GM10266 (cell line): ENCODE data around the gene MYT1.

ENCODE experiments used
- DNase-seq: peaks from one replicate; pipeline ENCODE4 v3.0.0; 2012; ENCODE audit errors: extremely low spot score
- TF ChIP-seq, protein P1 (sequence below): IDR thresholded peaks from 2 replicates; pipeline ENCODE4 v1.5.1; 2012; ENCODE audit warnings: mild to moderate bottlenecking, low read depth; ENCODE audit not compliant: control insufficient read depth, insufficient read depth; ENCODE audit errors: missing control alignments

The MYT1 gene

DNA sequence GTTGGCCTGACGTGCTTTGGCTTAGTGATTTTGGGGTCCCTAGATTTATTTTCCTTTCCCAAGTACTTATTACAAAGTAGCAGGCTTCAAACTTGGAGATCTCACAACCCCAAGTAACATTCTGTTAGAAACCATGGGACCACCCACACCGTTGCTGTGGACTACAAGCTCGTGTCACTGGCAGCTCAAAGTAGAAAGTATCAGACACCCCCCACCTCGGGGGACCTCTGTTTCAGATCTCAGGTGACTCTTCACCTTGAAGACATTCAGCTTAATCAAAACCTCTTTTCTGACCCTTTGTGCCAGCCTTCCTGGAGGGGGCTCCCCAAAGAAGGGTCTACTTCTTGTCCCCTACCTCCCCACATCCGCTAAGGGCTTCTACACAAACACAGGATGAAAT lies 15.7 kb upstream of the MYT1 start:
- no peak for DNase-seq
- TF ChIP-seq, protein P1, sequence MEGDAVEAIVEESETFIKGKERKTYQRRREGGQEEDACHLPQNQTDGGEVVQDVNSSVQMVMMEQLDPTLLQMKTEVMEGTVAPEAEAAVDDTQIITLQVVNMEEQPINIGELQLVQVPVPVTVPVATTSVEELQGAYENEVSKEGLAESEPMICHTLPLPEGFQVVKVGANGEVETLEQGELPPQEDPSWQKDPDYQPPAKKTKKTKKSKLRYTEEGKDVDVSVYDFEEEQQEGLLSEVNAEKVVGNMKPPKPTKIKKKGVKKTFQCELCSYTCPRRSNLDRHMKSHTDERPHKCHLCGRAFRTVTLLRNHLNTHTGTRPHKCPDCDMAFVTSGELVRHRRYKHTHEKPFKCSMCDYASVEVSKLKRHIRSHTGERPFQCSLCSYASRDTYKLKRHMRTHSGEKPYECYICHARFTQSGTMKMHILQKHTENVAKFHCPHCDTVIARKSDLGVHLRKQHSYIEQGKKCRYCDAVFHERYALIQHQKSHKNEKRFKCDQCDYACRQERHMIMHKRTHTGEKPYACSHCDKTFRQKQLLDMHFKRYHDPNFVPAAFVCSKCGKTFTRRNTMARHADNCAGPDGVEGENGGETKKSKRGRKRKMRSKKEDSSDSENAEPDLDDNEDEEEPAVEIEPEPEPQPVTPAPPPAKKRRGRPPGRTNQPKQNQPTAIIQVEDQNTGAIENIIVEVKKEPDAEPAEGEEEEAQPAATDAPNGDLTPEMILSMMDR, result no peak

DNA sequence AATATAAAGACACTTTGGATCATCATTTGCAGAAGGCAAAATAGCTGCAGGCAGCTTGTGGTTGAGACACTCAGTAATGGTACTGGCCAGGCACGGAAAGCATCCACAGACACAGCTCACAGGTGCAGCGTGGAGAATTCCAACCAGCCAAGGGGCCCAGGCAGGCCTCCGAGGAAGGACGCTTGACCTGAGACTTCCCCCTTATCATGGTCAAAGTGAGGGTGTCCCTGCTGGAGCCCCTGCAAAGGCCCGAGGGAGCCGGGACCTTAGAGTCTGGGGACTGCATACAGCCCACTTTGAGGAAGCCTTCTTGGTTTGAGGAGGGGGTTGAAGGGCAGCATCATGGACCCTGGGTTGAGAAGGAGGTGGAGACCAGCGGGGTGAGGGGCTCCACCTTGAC lies 15.1 kb upstream of the MYT1 start:
- DNase-seq, result no peak
- TF ChIP-seq, protein P1, result no peak

GRCh38 chr20:64149809-64150560 lies 14.3 kb upstream of the MYT1 start:
- DNase-seq, result no peak

GRCh38 chr20:64150756-64151632 lies 13.3 kb upstream of the MYT1 start:
- DNase-seq, result no peak
- TF ChIP-seq, protein P1, result no peak

More at GRCh38 chr20:64149809-64150560, 14.3 kb upstream of the MYT1 start:
- TF ChIP-seq, protein P1, result no peak

- TF ChIP-seq, protein P1, result no peak
- DNase-seq, result no peak
Observed at GRCh38 chr20:64151633-64152530, 12.4 kb upstream of the MYT1 start.

- DNase-seq, result no peak
- TF ChIP-seq, protein P1, result no peak
Observed at GRCh38 chr20:64152906-64153305, 11.3 kb upstream of the MYT1 start.
